Glutamatergic neuron (in vitro differentiated cells): ENCODE measurements around the gene NR6A1. TPM values are rescaled to one million over a fixed set of nuclear protein-coding genes. Genes with fewer than 3 reads are reported as not detected.

Experiments used
- DNase-seq: peaks from one replicate; pipeline ENCODE4 v3.0.0; 2022
- H3K27ac Mint-ChIP-seq: one replicate; pipeline ENCODE4 v1.8.0; 2020; ENCODE audit warnings: mild to moderate bottlenecking, mixed read lengths, inconsistent platforms; ENCODE audit not compliant: unreplicated experiment
- H3K27me3 Mint-ChIP-seq: one replicate; pipeline ENCODE4 v1.8.0; 2020; ENCODE audit warnings: mild to moderate bottlenecking, moderate library complexity, mixed read lengths, inconsistent platforms; ENCODE audit not compliant: unreplicated experiment
- H3K36me3 Mint-ChIP-seq: one replicate; pipeline ENCODE4 v1.8.0; 2020; ENCODE audit warnings: mild to moderate bottlenecking, mixed read lengths, inconsistent platforms; ENCODE audit not compliant: unreplicated experiment
- H3K4me1 Mint-ChIP-seq: one replicate; pipeline ENCODE4 v1.8.0; 2020; ENCODE audit warnings: mild to moderate bottlenecking, low read depth, mixed read lengths, inconsistent platforms; ENCODE audit not compliant: unreplicated experiment
- H3K4me3 Mint-ChIP-seq: one replicate; pipeline ENCODE4 v1.8.0; 2020; ENCODE audit warnings: mild to moderate bottlenecking, mixed read lengths, inconsistent platforms; ENCODE audit not compliant: unreplicated experiment
- H3K9me3 Mint-ChIP-seq: one replicate; pipeline ENCODE4 v1.8.0; 2020; ENCODE audit warnings: mild to moderate bottlenecking, moderate library complexity, mixed read lengths, inconsistent platforms; ENCODE audit not compliant: unreplicated experiment
- total RNA-seq: library from RNA; stranded (reverse); fragmentation: NEBNext Ultra II Directional; extraction: Animal tissue kit (Norgen Biotek cat#: 25700); gene quantifications from one replicate; pipeline ENCODE4 v1.2.1, GENCODE V29; 2021; ENCODE audit not compliant: unreplicated experiment
- TF ChIP-seq, protein P1 (sequence below): fragments of 200-600 bp; sonication (generic); IDR thresholded peaks from one replicate; pipeline ENCODE4 v1.5.0; 2021; ENCODE audit not compliant: partially characterized antibody, unreplicated experiment

NR6A1 gene
- total RNA-seq, 1 donor from 2014 or later, result 51.0 TPM

- no peak for DNase-seq
- H3K27me3 Mint-ChIP-seq, result peaks cover 1% of the 10 kb centered on the region
- no peak overlapping the region for H3K4me3 Mint-ChIP-seq
- H3K36me3 Mint-ChIP-seq, result no peaks in the 10 kb centered on the region
- no peaks in the 10 kb centered on the region for H3K4me1 Mint-ChIP-seq
- no peaks in the 10 kb centered on the region for H3K9me3 Mint-ChIP-seq
- no peak overlapping the region for H3K27ac Mint-ChIP-seq
- TF ChIP-seq, protein P1, sequence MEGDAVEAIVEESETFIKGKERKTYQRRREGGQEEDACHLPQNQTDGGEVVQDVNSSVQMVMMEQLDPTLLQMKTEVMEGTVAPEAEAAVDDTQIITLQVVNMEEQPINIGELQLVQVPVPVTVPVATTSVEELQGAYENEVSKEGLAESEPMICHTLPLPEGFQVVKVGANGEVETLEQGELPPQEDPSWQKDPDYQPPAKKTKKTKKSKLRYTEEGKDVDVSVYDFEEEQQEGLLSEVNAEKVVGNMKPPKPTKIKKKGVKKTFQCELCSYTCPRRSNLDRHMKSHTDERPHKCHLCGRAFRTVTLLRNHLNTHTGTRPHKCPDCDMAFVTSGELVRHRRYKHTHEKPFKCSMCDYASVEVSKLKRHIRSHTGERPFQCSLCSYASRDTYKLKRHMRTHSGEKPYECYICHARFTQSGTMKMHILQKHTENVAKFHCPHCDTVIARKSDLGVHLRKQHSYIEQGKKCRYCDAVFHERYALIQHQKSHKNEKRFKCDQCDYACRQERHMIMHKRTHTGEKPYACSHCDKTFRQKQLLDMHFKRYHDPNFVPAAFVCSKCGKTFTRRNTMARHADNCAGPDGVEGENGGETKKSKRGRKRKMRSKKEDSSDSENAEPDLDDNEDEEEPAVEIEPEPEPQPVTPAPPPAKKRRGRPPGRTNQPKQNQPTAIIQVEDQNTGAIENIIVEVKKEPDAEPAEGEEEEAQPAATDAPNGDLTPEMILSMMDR, result no peak
These were observed 90.3 kb downstream of the NR6A1 start for GRCh38 chr9:124680714-124681390.

- no peak for DNase-seq
- Mint-ChIP-seq H3K4me3 (no peak overlapping the region), H3K4me1 (no peaks in the 10 kb centered on the region), H3K27ac (no peak overlapping the region), H3K36me3 (no peaks in the 10 kb centered on the region), H3K27me3 (peaks cover 1% of the 10 kb centered on the region), H3K9me3 (no peaks in the 10 kb centered on the region)
- TF ChIP-seq, protein P1, result no peak
These were observed 91.1 kb downstream of the NR6A1 start for GRCh38 chr9:124680049-124680448.

DNA sequence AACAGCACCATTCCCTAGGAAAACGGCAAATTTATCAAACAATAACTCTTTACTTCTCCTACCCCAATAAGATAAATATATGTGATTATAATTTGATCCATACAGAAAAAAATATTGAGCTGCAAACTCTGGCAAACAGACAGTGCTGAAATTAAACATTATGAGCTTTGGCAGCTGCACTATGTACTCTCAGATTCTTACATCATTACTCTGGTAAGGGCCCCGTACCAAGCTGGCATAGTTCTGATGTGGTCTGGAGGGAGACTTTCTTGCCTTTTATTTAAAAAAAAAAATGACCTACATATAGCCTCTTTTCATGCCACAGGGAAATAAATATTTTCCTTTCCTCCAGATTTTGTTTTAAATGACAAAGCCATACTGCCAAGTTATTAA is 95.0 kb downstream of the NR6A1 start:
- H3K27ac Mint-ChIP-seq, result no peak overlapping the region
- no peaks in the 10 kb centered on the region for H3K4me1 Mint-ChIP-seq
- no peak for DNase-seq
- peaks cover 1% of the 10 kb centered on the region for H3K27me3 Mint-ChIP-seq
- no peaks in the 10 kb centered on the region for H3K36me3 Mint-ChIP-seq
- no peak overlapping the region for H3K4me3 Mint-ChIP-seq
- H3K9me3 Mint-ChIP-seq, result peaks cover 2% of the 10 kb centered on the region
- TF ChIP-seq, protein P1, result no peak

DNA sequence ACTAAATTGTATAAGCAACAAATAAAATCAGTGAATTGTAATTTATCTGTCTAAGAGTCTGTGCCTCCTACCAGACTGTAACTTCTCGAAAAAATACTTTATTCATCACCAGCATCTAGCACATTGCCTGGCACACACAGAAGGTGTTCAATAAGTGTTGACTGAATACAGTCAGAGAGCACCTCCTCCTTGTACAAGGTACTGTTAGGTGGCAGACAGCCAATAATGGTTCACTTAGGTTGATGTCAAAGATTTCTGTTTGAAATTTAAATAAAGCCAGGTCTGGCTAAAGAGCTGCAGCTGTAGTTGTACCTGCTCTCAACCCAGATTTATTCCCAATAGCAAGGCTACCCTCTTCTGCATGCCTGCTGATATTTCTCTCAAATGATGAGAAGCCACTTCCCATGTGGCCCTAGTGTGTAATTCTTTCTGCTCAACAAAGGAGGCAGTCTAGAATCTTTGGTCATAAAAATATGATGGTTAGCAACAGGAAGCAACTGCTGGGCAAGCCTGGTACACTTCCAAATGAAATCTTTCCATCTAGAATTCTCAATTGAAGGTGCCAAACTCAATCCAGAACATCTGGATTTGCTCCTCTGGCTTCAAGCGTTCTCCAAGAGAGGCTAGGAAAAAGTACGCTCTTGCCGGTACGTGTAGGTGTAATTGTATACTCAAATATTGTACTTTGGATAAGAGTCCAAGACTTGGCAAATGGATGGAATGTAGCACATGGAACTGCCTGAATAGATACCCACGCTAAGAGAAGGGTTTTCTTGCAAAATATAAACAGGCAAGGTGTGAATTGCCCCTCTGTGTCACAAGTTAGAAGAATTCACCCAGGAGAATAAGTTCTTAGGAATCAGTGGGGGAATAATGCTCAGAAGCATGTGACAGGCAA is 95.6 kb downstream of the NR6A1 start:
- H3K27me3 Mint-ChIP-seq, result peaks cover 1% of the 10 kb centered on the region
- no peaks in the 10 kb centered on the region for H3K36me3 Mint-ChIP-seq
- peaks cover 2% of the 10 kb centered on the region for H3K9me3 Mint-ChIP-seq
- TF ChIP-seq, protein P1, result no peak
- no peak for DNase-seq
- no peak overlapping the region for H3K27ac Mint-ChIP-seq
- no peaks in the 10 kb centered on the region for H3K4me1 Mint-ChIP-seq
- H3K4me3 Mint-ChIP-seq, result no peak overlapping the region

GRCh38 chr9:124674651-124675050 is 96.5 kb downstream of the NR6A1 start:
- Mint-ChIP-seq H3K27ac (no peak overlapping the region), H3K9me3 (peaks cover 2% of the 10 kb centered on the region), H3K36me3 (no peaks in the 10 kb centered on the region), H3K27me3 (peaks cover 1% of the 10 kb centered on the region), H3K4me3 (no peak overlapping the region), H3K4me1 (no peaks in the 10 kb centered on the region)
- DNase-seq, result no peak
- TF ChIP-seq, protein P1, result no peak
